Mesendoderm (in vitro differentiated cells): Measurements from ENCODE around the gene THUMPD2.
"Not testable (repeated sequence)": the region's sequence is repeated elsewhere in the genome, so short reads cannot be mapped to it uniquely, and the experiment has no call there.

Experiments
- DNase-seq: peaks from one replicate; pipeline ENCODE4 v3.0.0; 2013
- H2AK5ac ChIP-seq: 2 replicates; pipeline ENCODE4 v1.6.1; 2013; ENCODE audit warnings: low read length, inconsistent platforms
- H2BK120ac ChIP-seq: 2 replicates; pipeline ENCODE4 v1.6.1; 2013; ENCODE audit warnings: low read depth, mild to moderate bottlenecking, low read length, moderate library complexity, mixed read lengths
- H2BK15ac ChIP-seq: replicated peaks from 2 replicates; pipeline ENCODE4 v1.6.1; 2013; ENCODE audit warnings: low read depth, mild to moderate bottlenecking, moderate library complexity
- H2BK5ac ChIP-seq: 2 replicates; pipeline ENCODE4 v1.6.1; 2013; ENCODE audit warnings: low read length, inconsistent platforms
- H3K18ac ChIP-seq: 2 replicates; pipeline ENCODE4 v1.6.1; 2013; ENCODE audit warnings: mild to moderate bottlenecking, low read length, mixed read lengths
- H3K23ac ChIP-seq: one replicate; pipeline ENCODE4 v1.6.1; 2013; ENCODE audit warnings: low read length
- H3K27ac ChIP-seq: 2 replicates; pipeline ENCODE4 v1.5.1; 2013; ENCODE audit warnings: low read depth, mild to moderate bottlenecking, inconsistent platforms, low read length, moderate library complexity
- H3K27me3 ChIP-seq: 2 replicates; pipeline ENCODE4 v1.6.1; 2013; ENCODE audit warnings: low read length, control low read depth, mild to moderate bottlenecking, inconsistent platforms; ENCODE audit not compliant: insufficient read depth, poor library complexity
- H3K36me3 ChIP-seq: 2 replicates; pipeline ENCODE4 v1.6.1; 2013; ENCODE audit warnings: low read length, inconsistent platforms; ENCODE audit not compliant: control insufficient read depth, insufficient read depth
- H3K4ac ChIP-seq: one replicate; pipeline ENCODE4 v1.6.1; 2013; ENCODE audit warnings: low read depth, mild to moderate bottlenecking, low read length, moderate library complexity
- H3K4me1 ChIP-seq: 2 replicates; pipeline ENCODE4 v1.6.1; 2013; ENCODE audit warnings: low read depth, low read length, inconsistent platforms; ENCODE audit not compliant: control insufficient read depth
- H3K4me2 ChIP-seq: 2 replicates; pipeline ENCODE4 v1.6.1; 2013; ENCODE audit warnings: low read length
- H3K4me3 ChIP-seq: 2 replicates; pipeline ENCODE4 v1.5.1; 2013; ENCODE audit warnings: mild to moderate bottlenecking, low read length
- H3K56ac ChIP-seq: one replicate; pipeline ENCODE4 v1.6.1; 2013; ENCODE audit warnings: low read length
- H3K79me1 ChIP-seq: 2 replicates; pipeline ENCODE4 v1.6.1; 2013; ENCODE audit warnings: low read length, inconsistent platforms
- H3K79me2 ChIP-seq: 2 replicates; pipeline ENCODE4 v1.6.1; 2013; ENCODE audit warnings: mild to moderate bottlenecking, low read length; ENCODE audit not compliant: control insufficient read depth, insufficient read depth
- H3K9ac ChIP-seq: 2 replicates; pipeline ENCODE4 v1.6.1; 2013; ENCODE audit warnings: low read length, inconsistent platforms
- H4K5ac ChIP-seq: one replicate; pipeline ENCODE4 v1.6.1; 2013; ENCODE audit warnings: low read length
- H4K8ac ChIP-seq: one replicate; pipeline ENCODE4 v1.6.1; 2013; ENCODE audit warnings: low read depth, mild to moderate bottlenecking, control low read depth, low read length, moderate library complexity
- WGBS: extraction: QIAGEN DNeasy Blood & Tissue Kit; methylation state at CpG from one replicate; pipeline ENCODE4 v1.1.7; 2013; ENCODE audit warnings: low lambda C conversion rate, missing lambda C conversion rate; ENCODE audit not compliant: insufficient coverage; ENCODE audit errors: extremely low coverage; 5-methylcytosine and 5-hydroxymethylcytosine counted together

THUMPD2 gene

GRCh38 chr2:39730685-39731302 is 48.3 kb downstream of the THUMPD2 start:
- Histone ChIP-seq H3K79me1 (peaks cover 4% of the 10 kb centered on the region), H2BK120ac (no peak overlapping the region), H3K4ac (no peak overlapping the region), H3K36me3 (no peaks in the 10 kb centered on the region), H3K56ac (no peak overlapping the region), H2BK15ac (no peak overlapping the region), H3K4me2 (no peak overlapping the region), H3K4me3 (no peak overlapping the region), H3K79me2 (peaks cover 2% of the 10 kb centered on the region), H3K27me3 (no peaks in the 10 kb centered on the region), H4K5ac (no peak overlapping the region), H3K23ac (no peak overlapping the region), H3K18ac (no peak overlapping the region), H4K8ac (no peak overlapping the region), H2AK5ac (no peak overlapping the region), H3K9ac (no peak overlapping the region), H3K4me1 (no peaks in the 10 kb centered on the region), H2BK5ac (no peak overlapping the region), H3K27ac (no peak overlapping the region)
- no CpG with 5 or more reads among the region's 2 CpGs for WGBS
- DNase-seq = peak; percentile 74

DNA sequence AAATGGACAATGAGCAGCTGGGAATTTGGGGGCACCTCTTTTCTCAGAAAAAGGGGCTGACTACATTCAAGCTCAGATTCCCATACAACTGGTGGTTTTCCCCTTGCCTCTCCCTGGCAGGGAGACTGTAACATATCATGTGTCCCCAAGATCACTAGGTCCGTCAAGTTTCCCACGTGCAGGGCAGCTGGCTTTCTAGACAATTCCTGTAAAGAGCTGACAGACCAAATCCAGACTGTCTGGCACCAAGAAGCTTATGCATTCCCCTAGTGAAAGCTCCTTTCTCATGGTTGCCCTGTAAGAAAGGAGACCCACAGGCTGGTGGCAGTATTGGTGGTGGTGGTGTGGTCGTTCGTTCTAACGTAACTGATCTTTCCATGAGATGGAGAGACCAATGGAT is 48.8 kb downstream of the THUMPD2 start:
- H2BK15ac ChIP-seq = no peak overlapping the region
- H3K36me3 ChIP-seq = no peaks in the 10 kb centered on the region
- H3K23ac ChIP-seq = no peak overlapping the region
- H4K8ac ChIP-seq = no peak overlapping the region
- no peak overlapping the region for H3K9ac ChIP-seq
- H3K4me1 ChIP-seq = no peaks in the 10 kb centered on the region
- H3K4me3 ChIP-seq = no peak overlapping the region
- H2AK5ac ChIP-seq = no peak overlapping the region
- no peak overlapping the region for H3K56ac ChIP-seq
- no peak for DNase-seq
- no peaks in the 10 kb centered on the region for H3K27me3 ChIP-seq
- H2BK5ac ChIP-seq = no peak overlapping the region
- H3K18ac ChIP-seq = no peak overlapping the region
- no peak overlapping the region for H4K5ac ChIP-seq
- no CpG with 5 or more reads among the region's 5 CpGs for WGBS
- H3K79me1 ChIP-seq = peaks cover 2% of the 10 kb centered on the region
- no peaks in the 10 kb centered on the region for H3K79me2 ChIP-seq
- no peak overlapping the region for H3K27ac ChIP-seq
- no peak overlapping the region for H3K4me2 ChIP-seq
- no peak overlapping the region for H2BK120ac ChIP-seq
- no peak overlapping the region for H3K4ac ChIP-seq

DNA sequence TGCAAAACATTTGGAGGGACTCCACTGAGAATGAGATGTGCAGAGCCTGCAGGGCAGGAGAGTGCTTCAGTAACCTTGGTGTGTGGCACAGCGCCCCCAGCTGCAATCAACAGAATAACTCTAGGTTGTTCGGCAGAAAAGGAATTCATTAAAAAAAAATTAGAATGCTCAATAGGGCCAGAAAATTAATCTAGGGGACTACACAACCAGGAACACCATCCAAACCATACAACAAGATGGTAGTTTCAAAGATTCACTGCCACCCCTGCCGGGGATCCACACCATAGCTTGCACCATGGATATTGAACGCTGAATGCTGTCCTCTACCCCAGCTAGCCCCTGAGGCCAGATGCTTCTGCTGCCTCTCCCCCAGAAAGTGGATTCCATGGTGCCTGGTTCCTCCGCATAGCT is 50.1 kb downstream of the THUMPD2 start:
- Histone ChIP-seq H4K8ac (no peak overlapping the region), H3K23ac (no peak overlapping the region), H3K9ac (no peak overlapping the region), H3K56ac (no peak overlapping the region), H3K36me3 (no peaks in the 10 kb centered on the region), H3K4me2 (no peak overlapping the region), H2AK5ac (no peak overlapping the region), H3K18ac (no peak overlapping the region), H2BK15ac (no peak overlapping the region), H3K4ac (no peak overlapping the region), H2BK5ac (no peak overlapping the region), H3K27me3 (no peaks in the 10 kb centered on the region), H3K4me3 (no peak overlapping the region), H3K4me1 (no peaks in the 10 kb centered on the region), H4K5ac (no peak overlapping the region), H3K27ac (no peak overlapping the region), H3K79me1 (no peaks in the 10 kb centered on the region), H3K79me2 (no peaks in the 10 kb centered on the region), H2BK120ac (no peak overlapping the region)
- no CpG with 5 or more reads among the region's 5 CpGs for WGBS
- peak; percentile 63 for DNase-seq

DNA sequence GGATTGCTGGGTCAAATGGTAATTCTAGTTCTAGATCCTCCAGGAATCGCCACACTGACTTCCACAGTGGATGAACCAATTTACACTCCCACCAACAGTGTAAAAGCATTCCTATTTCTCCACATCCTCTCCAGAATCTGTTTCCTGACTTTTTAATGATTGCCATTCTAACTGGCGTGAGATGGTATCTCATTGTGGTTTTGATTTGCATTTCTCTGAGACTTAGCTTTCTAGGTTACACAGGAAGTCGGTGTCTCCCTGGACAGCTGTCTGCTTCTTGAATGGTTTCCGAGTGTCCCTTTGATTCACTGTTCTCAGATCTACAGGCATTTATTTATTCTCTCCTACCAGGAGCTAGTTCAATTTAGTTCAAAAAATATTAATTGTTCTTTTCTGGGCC is 51.0 kb downstream of the THUMPD2 start:
- not testable (repeated sequence) for H3K4me2 ChIP-seq, H2AK5ac ChIP-seq, H4K8ac ChIP-seq, H3K36me3 ChIP-seq, H3K27me3 ChIP-seq, H3K79me2 ChIP-seq, H3K27ac ChIP-seq, H3K9ac ChIP-seq, H2BK120ac ChIP-seq, H2BK5ac ChIP-seq, H3K4me1 ChIP-seq, H3K18ac ChIP-seq, H3K4me3 ChIP-seq, H3K23ac ChIP-seq, H2BK15ac ChIP-seq, H4K5ac ChIP-seq, H3K4ac ChIP-seq, H3K79me1 ChIP-seq, H3K56ac ChIP-seq
- no CpG with 5 or more reads among the region's 4 CpGs for WGBS
- DNase-seq = peak; percentile 32

DNA sequence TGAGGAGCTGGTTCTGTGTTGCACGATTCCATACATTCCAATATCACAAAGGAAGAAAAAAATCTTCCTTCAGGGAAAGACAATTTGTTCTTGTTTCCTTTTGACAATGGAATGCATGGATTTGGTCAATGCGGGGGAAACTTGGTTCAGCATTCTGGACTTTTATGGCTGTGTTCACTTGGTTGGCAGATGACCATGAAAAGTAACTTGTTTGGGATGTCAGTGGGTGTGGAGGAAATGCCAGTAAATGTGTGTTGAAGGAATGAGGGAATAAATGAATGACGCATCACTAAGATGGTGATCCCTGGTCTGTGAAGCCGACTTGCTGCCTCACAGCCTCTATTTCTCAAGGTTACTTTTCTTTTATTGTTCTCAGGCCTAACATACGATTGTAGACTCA is 53.7 kb downstream of the THUMPD2 start:
- Histone ChIP-seq H3K23ac (no peak overlapping the region), H2AK5ac (no peak overlapping the region), H3K27me3 (no peaks in the 10 kb centered on the region), H3K4ac (no peak overlapping the region), H3K27ac (no peak overlapping the region), H2BK120ac (no peak overlapping the region), H2BK5ac (no peak overlapping the region), H3K4me1 (no peaks in the 10 kb centered on the region), H3K4me2 (no peak overlapping the region), H4K5ac (no peak overlapping the region), H3K79me1 (no peaks in the 10 kb centered on the region), H3K79me2 (no peaks in the 10 kb centered on the region), H4K8ac (no peak overlapping the region), H3K4me3 (no peak overlapping the region), H3K56ac (no peak overlapping the region), H2BK15ac (no peak overlapping the region), H3K18ac (no peak overlapping the region), H3K9ac (no peak overlapping the region), H3K36me3 (no peaks in the 10 kb centered on the region)
- WGBS = no CpG with 5 or more reads among the region's 5 CpGs
- DNase-seq = no peak

- Histone ChIP-seq H3K4me3 (no peak overlapping the region), H3K79me1 (no peaks in the 10 kb centered on the region), H3K56ac (no peak overlapping the region), H3K4ac (no peak overlapping the region), H2AK5ac (no peak overlapping the region), H3K4me2 (no peak overlapping the region), H4K5ac (no peak overlapping the region), H3K79me2 (no peaks in the 10 kb centered on the region), H3K18ac (no peak overlapping the region), H3K9ac (no peak overlapping the region), H2BK5ac (no peak overlapping the region), H3K23ac (no peak overlapping the region), H3K27me3 (no peaks in the 10 kb centered on the region), H3K4me1 (no peaks in the 10 kb centered on the region), H3K27ac (no peak overlapping the region), H3K36me3 (no peaks in the 10 kb centered on the region), H2BK120ac (no peak overlapping the region), H2BK15ac (no peak overlapping the region), H4K8ac (no peak overlapping the region)
- no CpG with 5 or more reads among the region's 4 CpGs for WGBS
- no peak for DNase-seq
Observed at GRCh38 chr2:39724828-39725144, 54.3 kb downstream of the THUMPD2 start.
